Adrenal gland (tissue), 5 donors: ENCODE results near the gene QSOX1.

Experiments
- POLR2A ChIP-seq, 2 donors: fragments of 450-650 bp; IDR thresholded peaks; one replicate each; pipeline ENCODE4 v1.6.1; 2017; ENCODE audit warnings: antibody characterized with exemption in 2 of 2, mild to moderate bottlenecking in 2 of 2, moderate library complexity in 1 of 2
- TF ChIP-seq, protein P1 (sequence below), 6 experiments: fragments of 450-650 bp in 4 of 6; fragments of 200-600 bp in 2 of 6; sonication (generic) in 1 of 6; IDR thresholded peaks; 1 replicate in 5 of 6; 2 replicates in 1 of 6; pipeline versions ENCODE4 v1.5.1 to v1.8.0; 2016 to 2021; ENCODE audit warnings: antibody characterized with exemption in 6 of 6, mild to moderate bottlenecking in 2 of 6, moderate library complexity in 1 of 6
- donor health status: DM: no; HTN: no; CAD: no.

- TF ChIP-seq, protein P1, sequence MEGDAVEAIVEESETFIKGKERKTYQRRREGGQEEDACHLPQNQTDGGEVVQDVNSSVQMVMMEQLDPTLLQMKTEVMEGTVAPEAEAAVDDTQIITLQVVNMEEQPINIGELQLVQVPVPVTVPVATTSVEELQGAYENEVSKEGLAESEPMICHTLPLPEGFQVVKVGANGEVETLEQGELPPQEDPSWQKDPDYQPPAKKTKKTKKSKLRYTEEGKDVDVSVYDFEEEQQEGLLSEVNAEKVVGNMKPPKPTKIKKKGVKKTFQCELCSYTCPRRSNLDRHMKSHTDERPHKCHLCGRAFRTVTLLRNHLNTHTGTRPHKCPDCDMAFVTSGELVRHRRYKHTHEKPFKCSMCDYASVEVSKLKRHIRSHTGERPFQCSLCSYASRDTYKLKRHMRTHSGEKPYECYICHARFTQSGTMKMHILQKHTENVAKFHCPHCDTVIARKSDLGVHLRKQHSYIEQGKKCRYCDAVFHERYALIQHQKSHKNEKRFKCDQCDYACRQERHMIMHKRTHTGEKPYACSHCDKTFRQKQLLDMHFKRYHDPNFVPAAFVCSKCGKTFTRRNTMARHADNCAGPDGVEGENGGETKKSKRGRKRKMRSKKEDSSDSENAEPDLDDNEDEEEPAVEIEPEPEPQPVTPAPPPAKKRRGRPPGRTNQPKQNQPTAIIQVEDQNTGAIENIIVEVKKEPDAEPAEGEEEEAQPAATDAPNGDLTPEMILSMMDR (IDR thresholded peaks at IDR 0.05): no peak
- TF ChIP-seq POLR2A (IDR thresholded peaks at IDR 0.05): no peak
These were observed 43.5 kb downstream of the QSOX1 start for GRCh38 chr1:180198196-180198595.
